MM.1S (cell line): ENCODE data around the gene SLC24A3.

Experiments used
- CTCF ChIP-seq: fragments of 300-600 bp; sonication (generic); IDR thresholded peaks from 2 replicates; pipeline ENCODE4 v1.5.1; 2016; ENCODE audit warnings: antibody characterized with exemption, low read length, mixed read lengths
- EZH2 ChIP-seq: fragments of 300-600 bp; sonication (generic); optimal IDR thresholded peaks from 2 replicates; pipeline ENCODE3; 2017; ENCODE audit warnings: low read depth, mild to moderate bottlenecking, antibody characterized with exemption, low read length, mixed read lengths
- EZH2phosphoT487 ChIP-seq: fragments of 300-600 bp; sonication (generic); IDR thresholded peaks from 2 replicates; pipeline ENCODE4 v1.6.1; 2018; ENCODE audit warnings: antibody characterized with exemption, low read length

- TF ChIP-seq CTCF (no peak), EZH2 (no peak), EZH2phosphoT487 (no peak)
Observed at GRCh38 chr20:19381947-19382346, 169.5 kb downstream of the SLC24A3 start.
